ENCODE data around the gene CEP70. TPM values are rescaled to one million over a fixed set of nuclear protein-coding genes. Genes with fewer than 3 reads are reported as not detected.

Gene CEP70
- total and polyA plus RNA-seq, 10 of the 15 experiments (the other 5 are each of a cell fraction or from before 2014, with no cell fraction given): 1.4 to 9.3 (median 2.2) TPM

DNA sequence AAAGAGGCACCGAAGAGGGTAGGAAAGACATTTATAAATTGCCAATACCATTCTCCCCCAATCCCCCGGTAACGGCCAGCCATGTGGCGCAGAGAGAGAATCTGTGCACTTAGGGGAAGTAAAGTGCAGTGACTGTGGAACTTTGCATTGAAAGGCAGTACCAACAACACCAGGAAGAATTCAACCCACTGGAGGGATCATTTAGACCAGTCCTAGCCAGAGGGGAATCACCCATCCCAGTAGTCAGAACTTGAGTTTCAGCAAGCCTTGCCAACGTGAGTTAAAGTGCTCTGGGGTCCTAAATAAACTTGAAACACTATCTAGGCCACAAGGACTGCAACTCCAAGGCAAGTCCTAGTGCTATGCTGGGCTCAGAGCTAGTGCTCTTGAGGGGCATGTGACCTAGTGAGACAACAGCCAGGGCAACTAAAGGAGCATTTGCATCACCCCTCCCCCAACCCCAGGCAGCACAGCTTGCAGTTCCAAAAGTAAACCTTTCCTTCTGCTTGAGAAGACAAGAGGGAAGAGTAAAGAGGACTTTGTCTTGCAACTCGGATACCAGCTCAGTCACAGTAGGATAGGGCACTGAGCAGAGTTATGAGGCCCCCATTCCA is 15.0 kb downstream of the CEP70 start:
- no peaks in the 10 kb centered on the region for H3K27me3 ChIP-seq (replicated peaks in 1 of 2; ENCODE audit: control insufficient read depth in 2 of 2, insufficient read depth in 2 of 2, low read length in 1 of 2)
- TF ChIP-seq STAT3 (IDR thresholded peaks at IDR 0.05; ENCODE audit: low read depth, low read length) (no peak), ZNF274 (IDR thresholded peaks at IDR 0.05; ENCODE audit: insufficient read depth, insufficient read length) (no peak), SIN3A (IDR thresholded peaks at IDR 0.05; ENCODE audit: low read depth, low read length) (no peak), WRNIP1 (IDR thresholded peaks at IDR 0.05; ENCODE audit: borderline replicate concordance, low read depth, low read length) (no peak), RELA (IDR thresholded peaks at IDR 0.05; ENCODE audit: borderline replicate concordance, partially characterized antibody) (no peak)
- TF ChIP-seq, protein P1, sequence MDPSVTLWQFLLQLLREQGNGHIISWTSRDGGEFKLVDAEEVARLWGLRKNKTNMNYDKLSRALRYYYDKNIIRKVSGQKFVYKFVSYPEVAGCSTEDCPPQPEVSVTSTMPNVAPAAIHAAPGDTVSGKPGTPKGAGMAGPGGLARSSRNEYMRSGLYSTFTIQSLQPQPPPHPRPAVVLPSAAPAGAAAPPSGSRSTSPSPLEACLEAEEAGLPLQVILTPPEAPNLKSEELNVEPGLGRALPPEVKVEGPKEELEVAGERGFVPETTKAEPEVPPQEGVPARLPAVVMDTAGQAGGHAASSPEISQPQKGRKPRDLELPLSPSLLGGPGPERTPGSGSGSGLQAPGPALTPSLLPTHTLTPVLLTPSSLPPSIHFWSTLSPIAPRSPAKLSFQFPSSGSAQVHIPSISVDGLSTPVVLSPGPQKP (IDR thresholded peaks at IDR 0.05; ENCODE audit: low read depth, low read length): no peak
- TF ChIP-seq, protein P2, sequence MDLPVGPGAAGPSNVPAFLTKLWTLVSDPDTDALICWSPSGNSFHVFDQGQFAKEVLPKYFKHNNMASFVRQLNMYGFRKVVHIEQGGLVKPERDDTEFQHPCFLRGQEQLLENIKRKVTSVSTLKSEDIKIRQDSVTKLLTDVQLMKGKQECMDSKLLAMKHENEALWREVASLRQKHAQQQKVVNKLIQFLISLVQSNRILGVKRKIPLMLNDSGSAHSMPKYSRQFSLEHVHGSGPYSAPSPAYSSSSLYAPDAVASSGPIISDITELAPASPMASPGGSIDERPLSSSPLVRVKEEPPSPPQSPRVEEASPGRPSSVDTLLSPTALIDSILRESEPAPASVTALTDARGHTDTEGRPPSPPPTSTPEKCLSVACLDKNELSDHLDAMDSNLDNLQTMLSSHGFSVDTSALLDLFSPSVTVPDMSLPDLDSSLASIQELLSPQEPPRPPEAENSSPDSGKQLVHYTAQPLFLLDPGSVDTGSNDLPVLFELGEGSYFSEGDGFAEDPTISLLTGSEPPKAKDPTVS (IDR thresholded peaks at IDR 0.05; ENCODE audit: low read depth, low read length): no peak
- TF ChIP-seq, protein P3, sequence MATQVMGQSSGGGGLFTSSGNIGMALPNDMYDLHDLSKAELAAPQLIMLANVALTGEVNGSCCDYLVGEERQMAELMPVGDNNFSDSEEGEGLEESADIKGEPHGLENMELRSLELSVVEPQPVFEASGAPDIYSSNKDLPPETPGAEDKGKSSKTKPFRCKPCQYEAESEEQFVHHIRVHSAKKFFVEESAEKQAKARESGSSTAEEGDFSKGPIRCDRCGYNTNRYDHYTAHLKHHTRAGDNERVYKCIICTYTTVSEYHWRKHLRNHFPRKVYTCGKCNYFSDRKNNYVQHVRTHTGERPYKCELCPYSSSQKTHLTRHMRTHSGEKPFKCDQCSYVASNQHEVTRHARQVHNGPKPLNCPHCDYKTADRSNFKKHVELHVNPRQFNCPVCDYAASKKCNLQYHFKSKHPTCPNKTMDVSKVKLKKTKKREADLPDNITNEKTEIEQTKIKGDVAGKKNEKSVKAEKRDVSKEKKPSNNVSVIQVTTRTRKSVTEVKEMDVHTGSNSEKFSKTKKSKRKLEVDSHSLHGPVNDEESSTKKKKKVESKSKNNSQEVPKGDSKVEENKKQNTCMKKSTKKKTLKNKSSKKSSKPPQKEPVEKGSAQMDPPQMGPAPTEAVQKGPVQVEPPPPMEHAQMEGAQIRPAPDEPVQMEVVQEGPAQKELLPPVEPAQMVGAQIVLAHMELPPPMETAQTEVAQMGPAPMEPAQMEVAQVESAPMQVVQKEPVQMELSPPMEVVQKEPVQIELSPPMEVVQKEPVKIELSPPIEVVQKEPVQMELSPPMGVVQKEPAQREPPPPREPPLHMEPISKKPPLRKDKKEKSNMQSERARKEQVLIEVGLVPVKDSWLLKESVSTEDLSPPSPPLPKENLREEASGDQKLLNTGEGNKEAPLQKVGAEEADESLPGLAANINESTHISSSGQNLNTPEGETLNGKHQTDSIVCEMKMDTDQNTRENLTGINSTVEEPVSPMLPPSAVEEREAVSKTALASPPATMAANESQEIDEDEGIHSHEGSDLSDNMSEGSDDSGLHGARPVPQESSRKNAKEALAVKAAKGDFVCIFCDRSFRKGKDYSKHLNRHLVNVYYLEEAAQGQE (IDR thresholded peaks at IDR 0.05; ENCODE audit: low read depth, low read length): no peak
- SMC1A ChIA-PET (ENCODE audit: uncharacterized antibody, unreplicated experiment): interaction anchor here (1.0 to 1.9 kb wide), 5 partner anchors 11 to 336 kb away, joined by 3 to 11 read pairs (median 4); partner anchors contain the start of gene CEP70
- H3K4me1 ChIP-seq (ENCODE audit: control insufficient read depth, insufficient read depth, low read length): peaks cover 15% of the 10 kb centered on the region
- no peak overlapping the region for H3K9ac ChIP-seq (ENCODE audit: control insufficient read depth, insufficient read depth, low read length)
- H3K9me3 ChIP-seq (replicated peaks; ENCODE audit: control insufficient read depth, insufficient read depth, low read length): no peaks in the 10 kb centered on the region; the same call in 2 of the 3 replicates
- no TSS peak for BruUV-seq (replicated peaks)
- H3K79me2 ChIP-seq (ENCODE audit: control insufficient read depth, insufficient read depth, low read length): no peaks in the 10 kb centered on the region
- RAD21 ChIA-PET (ENCODE audit: unreplicated experiment): interaction anchor here (0.6 to 2.2 kb wide), 4 partner anchors 13 to 342 kb away, joined by 3 to 9 read pairs (median 6); partner anchors contain the start of gene CEP70
- in situ Hi-C loops (cut with MboI) (no loop called here), intact Hi-C loops (cut with micrococcal nuclease; ENCODE audit: unreplicated experiment) (no loop called here)
- FAIRE-seq (peak; percentile 54), ATAC-seq (peak; percentile 52), DNase-seq (ENCODE audit: low read depth, low spot score) (no peak)
- H3K36me3 ChIP-seq (ENCODE audit: control insufficient read depth in 2 of 2, insufficient read depth in 2 of 2, low read length in 1 of 2): no peaks in the 10 kb centered on the region
- CTCF ChIA-PET: interaction anchor here (0.8 to 6.2 kb wide), 4 partner anchors 10 to 336 kb away, joined by 3 to 37 read pairs (median 10); partner anchors contain the start of gene CEP70
- no peak overlapping the region for H3K27ac ChIP-seq (ENCODE audit: control insufficient read depth, insufficient read depth)
- peak overlapping the region; percentile 13; the same call in 1 of the 2 replicates for H3K4me2 ChIP-seq (ENCODE audit: control insufficient read depth, insufficient read depth)
- 76% methylated on average over 6 of the region's 6 CpGs for WGBS (ENCODE audit: insufficient coverage, insufficient replicate concordance, low lambda C conversion rate, missing lambda C conversion rate)
- H3K4me3 ChIP-seq: no peak overlapping the region
- POLR2A ChIA-PET: interaction anchor here (1.7 kb wide), 1 partner anchor 11 kb away, joined by 4 read pairs; no protein-coding TSS in a partner anchor
- no peaks in the 10 kb centered on the region for H4K20me1 ChIP-seq (ENCODE audit: control insufficient read depth, insufficient read depth)
- H2AFZ ChIP-seq (ENCODE audit: control insufficient read depth, low read depth, low read length): peak overlapping the region; percentile 15; the same call in 1 of the 2 replicates

All from GM12878 (cell line).